Neutrophil (primary cell): ENCODE results near the gene SON.

ENCODE experiments used
- H3K27ac ChIP-seq: fragments of 200-600 bp; sonication (generic); 2 replicates; pipeline ENCODE4 v1.5.1; 2016; ENCODE audit warnings: mild to moderate bottlenecking, moderate library complexity
- H3K27me3 ChIP-seq: fragments of 200-600 bp; sonication (generic); 2 replicates; pipeline ENCODE4 v1.6.0; 2016; ENCODE audit warnings: mild to moderate bottlenecking
- H3K36me3 ChIP-seq: fragments of 200-600 bp; sonication (generic); 2 replicates; pipeline ENCODE4 v1.5.1; 2017
- H3K4me1 ChIP-seq, 2 experiments: fragments of 200-600 bp in 1 of 2; sonication (generic) in 1 of 2; 1 replicate in 1 of 2; 2 replicates in 1 of 2; pipeline versions ENCODE4 v1.5.1 to v1.6.1; 2013 to 2016; ENCODE audit warnings: low read depth in 1 of 2, low read length in 1 of 2, mild to moderate bottlenecking in 1 of 2, moderate library complexity in 1 of 2; ENCODE audit not compliant: control insufficient read depth in 1 of 2, insufficient read depth in 1 of 2
- H3K4me3 ChIP-seq, 2 experiments: fragments of 200-600 bp in 1 of 2; sonication (generic) in 1 of 2; 1 replicate in 1 of 2; 2 replicates in 1 of 2; pipeline ENCODE4 v1.5.1; 2013 to 2016; ENCODE audit warnings: low read depth in 1 of 2, low read length in 1 of 2, mild to moderate bottlenecking in 1 of 2, moderate library complexity in 1 of 2
- H3K9me3 ChIP-seq: fragments of 200-600 bp; sonication (generic); 2 replicates; pipeline ENCODE4 v1.5.1; 2016
- TF ChIP-seq, protein P1 (sequence below): fragments of 200-600 bp; sonication (generic); IDR thresholded peaks from 2 replicates; pipeline ENCODE4 v1.5.1; 2016; ENCODE audit warnings: antibody characterized with exemption

SON gene

DNA sequence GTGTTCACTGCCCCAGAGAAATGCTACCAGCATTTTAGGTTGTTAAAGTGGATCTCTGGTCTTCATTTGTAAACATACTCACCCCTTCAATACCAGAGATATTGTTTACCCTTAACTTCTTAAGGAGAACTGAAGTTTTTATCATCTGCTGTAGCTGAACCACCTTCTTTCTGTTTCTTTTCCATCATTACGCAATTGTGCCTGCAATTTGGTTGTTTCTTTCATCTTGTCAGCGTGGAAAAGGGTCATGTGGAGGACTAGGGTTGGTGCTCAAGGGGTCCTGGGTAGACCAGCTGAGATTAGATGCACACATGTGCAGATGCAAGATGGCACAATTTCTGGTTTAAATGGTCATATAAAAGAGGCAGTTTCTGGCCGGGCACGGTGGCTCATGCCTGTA lies 23.9 kb upstream of the SON start:
- TF ChIP-seq, protein P1, sequence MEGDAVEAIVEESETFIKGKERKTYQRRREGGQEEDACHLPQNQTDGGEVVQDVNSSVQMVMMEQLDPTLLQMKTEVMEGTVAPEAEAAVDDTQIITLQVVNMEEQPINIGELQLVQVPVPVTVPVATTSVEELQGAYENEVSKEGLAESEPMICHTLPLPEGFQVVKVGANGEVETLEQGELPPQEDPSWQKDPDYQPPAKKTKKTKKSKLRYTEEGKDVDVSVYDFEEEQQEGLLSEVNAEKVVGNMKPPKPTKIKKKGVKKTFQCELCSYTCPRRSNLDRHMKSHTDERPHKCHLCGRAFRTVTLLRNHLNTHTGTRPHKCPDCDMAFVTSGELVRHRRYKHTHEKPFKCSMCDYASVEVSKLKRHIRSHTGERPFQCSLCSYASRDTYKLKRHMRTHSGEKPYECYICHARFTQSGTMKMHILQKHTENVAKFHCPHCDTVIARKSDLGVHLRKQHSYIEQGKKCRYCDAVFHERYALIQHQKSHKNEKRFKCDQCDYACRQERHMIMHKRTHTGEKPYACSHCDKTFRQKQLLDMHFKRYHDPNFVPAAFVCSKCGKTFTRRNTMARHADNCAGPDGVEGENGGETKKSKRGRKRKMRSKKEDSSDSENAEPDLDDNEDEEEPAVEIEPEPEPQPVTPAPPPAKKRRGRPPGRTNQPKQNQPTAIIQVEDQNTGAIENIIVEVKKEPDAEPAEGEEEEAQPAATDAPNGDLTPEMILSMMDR: no peak
- no peaks in the 10 kb centered on the region for H3K4me1 ChIP-seq
- no peaks in the 10 kb centered on the region for H3K9me3 ChIP-seq
- H3K27ac ChIP-seq: no peak overlapping the region
- no peak overlapping the region for H3K4me3 ChIP-seq
- H3K36me3 ChIP-seq: peaks cover 64% of the 10 kb centered on the region
- no peaks in the 10 kb centered on the region for H3K27me3 ChIP-seq

DNA sequence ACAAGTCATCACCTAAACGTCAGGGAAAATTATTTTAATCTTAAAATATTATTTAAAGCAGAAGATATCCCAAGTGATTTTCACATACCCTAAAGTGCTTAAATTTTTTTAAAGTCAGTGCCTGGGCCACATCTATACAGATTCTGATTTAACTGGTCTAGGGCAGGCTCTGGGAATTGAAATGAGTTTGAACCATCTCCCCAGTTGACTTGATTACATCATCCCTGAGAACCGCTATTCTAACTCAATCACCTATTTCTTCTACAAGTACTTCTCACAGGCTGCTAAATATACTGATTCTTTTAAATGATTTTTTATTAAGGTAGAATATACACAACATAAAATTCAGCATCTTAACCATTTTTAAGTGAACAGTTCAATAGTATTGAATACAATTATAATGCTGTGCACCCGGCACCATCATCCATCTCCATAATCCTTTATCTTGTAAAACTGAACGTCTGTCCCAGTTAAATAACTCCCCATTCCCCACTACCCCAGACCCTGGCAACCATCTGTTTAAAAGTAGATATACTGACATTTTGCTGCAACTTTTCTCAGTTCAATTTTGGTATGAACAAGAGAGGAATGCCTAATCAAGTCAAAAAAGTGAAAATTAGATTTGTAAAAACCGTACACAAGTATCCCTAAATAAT lies 20.4 kb upstream of the SON start:
- Histone ChIP-seq H3K4me3 (no peak overlapping the region), H3K36me3 (peaks cover 32% of the 10 kb centered on the region)

DNA sequence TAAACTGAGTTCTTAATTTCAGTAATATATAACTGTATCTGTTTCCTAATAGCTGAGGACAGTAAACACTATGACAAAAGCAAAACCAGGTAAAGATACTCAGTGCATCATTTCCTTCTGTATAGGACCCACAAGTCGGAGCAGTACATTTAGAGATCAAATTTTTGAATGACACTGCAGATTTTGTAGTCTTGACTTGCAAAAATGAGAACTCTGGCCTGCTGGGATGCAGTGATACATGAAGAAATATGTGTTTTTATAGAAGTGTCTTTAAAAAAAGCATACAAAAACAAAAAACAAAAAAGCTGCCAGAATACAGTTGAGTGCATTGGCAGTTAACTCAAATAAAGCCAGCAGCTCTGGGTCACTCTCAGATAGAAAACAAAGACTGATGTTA lies 19.9 kb upstream of the SON start:
- H3K4me1 ChIP-seq: peaks cover 7 to 11% of the 10 kb centered on the region in 2 experiments
- H3K36me3 ChIP-seq: peaks cover 32% of the 10 kb centered on the region
- no peak overlapping the region for H3K27ac ChIP-seq
- no peaks in the 10 kb centered on the region for H3K9me3 ChIP-seq
- TF ChIP-seq, protein P1: no peak
- H3K27me3 ChIP-seq: no peaks in the 10 kb centered on the region
- no peak overlapping the region for H3K4me3 ChIP-seq

More for the DNA sequence above, 20.4 kb upstream of the SON start:
- TF ChIP-seq, protein P1: no peak
- H3K4me1 ChIP-seq: peaks cover 7 to 11% of the 10 kb centered on the region in 2 experiments
- no peaks in the 10 kb centered on the region for H3K27me3 ChIP-seq
- H3K9me3 ChIP-seq: no peaks in the 10 kb centered on the region
- no peak overlapping the region for H3K27ac ChIP-seq

DNA sequence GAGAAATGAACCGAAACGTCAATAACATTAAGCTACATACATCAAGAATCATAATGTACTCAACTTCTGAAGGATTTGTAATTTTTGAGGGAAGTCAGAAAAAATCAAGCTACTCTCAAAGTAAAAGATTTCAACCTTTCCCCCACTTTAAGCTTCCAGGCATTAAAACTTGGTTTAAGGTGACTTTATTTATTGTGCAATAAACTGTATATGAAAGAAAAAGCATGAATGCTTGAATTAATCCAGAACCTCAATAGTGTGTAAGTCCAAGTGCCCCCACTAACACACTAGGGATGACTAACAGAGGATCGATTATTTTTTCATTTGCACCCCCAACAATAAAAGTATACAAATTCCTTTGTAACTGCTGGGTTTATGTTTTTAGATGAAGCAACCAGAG lies 11.8 kb upstream of the SON start:
- Histone ChIP-seq H3K36me3 (peaks cover 14% of the 10 kb centered on the region), H3K4me1 (peaks cover 11 to 15% of the 10 kb centered on the region in 2 experiments), H3K4me3 (no peak overlapping the region), H3K27me3 (no peaks in the 10 kb centered on the region), H3K9me3 (no peaks in the 10 kb centered on the region), H3K27ac (no peak overlapping the region)
- TF ChIP-seq, protein P1: no peak

DNA sequence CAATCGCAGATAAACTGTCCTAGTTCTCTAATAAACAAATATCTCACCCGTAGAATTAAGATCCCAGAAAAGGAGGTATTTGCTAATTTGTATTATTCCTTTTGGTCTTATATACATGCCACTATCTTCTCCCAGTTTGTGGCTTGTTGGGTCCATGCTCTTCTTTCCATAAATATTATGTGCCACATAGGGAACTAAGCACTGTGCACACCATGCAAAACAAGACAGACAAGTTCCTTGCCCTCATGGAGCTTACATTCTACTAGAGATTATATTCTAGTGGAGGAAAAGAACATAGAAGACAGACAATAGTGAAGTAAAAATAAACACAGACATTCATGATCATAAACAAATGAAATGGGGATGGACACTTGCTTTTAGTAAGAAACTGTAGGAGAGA lies 5.6 kb upstream of the SON start:
- no peaks in the 10 kb centered on the region for H3K36me3 ChIP-seq
- H3K4me3 ChIP-seq: no peak overlapping the region
- no peaks in the 10 kb centered on the region for H3K9me3 ChIP-seq
- peaks cover 21 to 23% of the 10 kb centered on the region in 2 experiments for H3K4me1 ChIP-seq
- no peaks in the 10 kb centered on the region for H3K27me3 ChIP-seq
- TF ChIP-seq, protein P1: no peak
- no peak overlapping the region for H3K27ac ChIP-seq
